Upper lobe of left lung (tissue), 6 donors: ENCODE measurements around the gene TET3. TPM values are rescaled to one million over a fixed set of nuclear protein-coding genes. Genes with fewer than 3 reads are reported as not detected.

Experiments
- ATAC-seq, 2 donors: fragments of 200-7000 bp; cut with Tn5 transposase; one replicate each; pipeline ENCODE4 v1.9.1; 2022; ENCODE audit warnings: mild to moderate bottlenecking in 2 of 2, moderate library complexity in 2 of 2; ENCODE audit not compliant: low FRiP score in 2 of 2
- DNase-seq, 2 donors: peaks; one replicate each; pipeline ENCODE4 v3.0.0-alpha.2; 2019 to 2020
- H3K27ac ChIP-seq, 4 donors: fragments of 200-600 bp; sonication (generic); one replicate each; pipeline ENCODE4 v1.5.1; 2016 to 2019
- H3K27me3 ChIP-seq, 4 donors: fragments of 200-600 bp; sonication (generic); one replicate each; pipeline ENCODE4 v1.5.1; 2017 to 2019
- H3K36me3 ChIP-seq, 4 donors: fragments of 200-600 bp; sonication (generic); one replicate each; pipeline ENCODE4 v1.5.1; 2016 to 2019
- H3K4me1 ChIP-seq, 4 donors: fragments of 200-600 bp; sonication (generic); one replicate each; pipeline ENCODE4 v1.5.1; 2018 to 2019
- H3K4me3 ChIP-seq, 4 donors: fragments of 200-600 bp; sonication (generic); one replicate each; pipeline ENCODE4 v1.5.1; 2017 to 2019; ENCODE audit warnings: mild to moderate bottlenecking in 2 of 4, moderate library complexity in 1 of 4
- H3K9me3 ChIP-seq, 4 donors: fragments of 200-600 bp; sonication (generic); one replicate each; pipeline ENCODE4 v1.5.1; 2018 to 2019
- CTCF ChIP-seq, 6 experiments: fragments of 450-650 bp in 4 of 6; fragments of 200-600 bp in 2 of 6; sonication (generic) in 2 of 6; IDR thresholded peaks; one replicate each; pipeline ENCODE4 v1.5.1; 2016 to 2019; ENCODE audit warnings: antibody characterized with exemption in 6 of 6
- EP300 ChIP-seq, 4 donors: sonication (generic); formaldehyde crosslinking; IDR thresholded peaks; one replicate each; pipeline ENCODE4 v1.5.1; 2017; ENCODE audit warnings: antibody characterized with exemption in 4 of 4, control low read depth in 2 of 4
- POLR2A ChIP-seq, 4 donors: fragments of 450-650 bp; IDR thresholded peaks; one replicate each; pipeline ENCODE4 v1.5.1; 2016 to 2017; ENCODE audit warnings: antibody characterized with exemption in 4 of 4, mild to moderate bottlenecking in 2 of 4
- POLR2AphosphoS5 ChIP-seq, 2 donors: sonication (generic); formaldehyde crosslinking; IDR thresholded peaks; one replicate each; pipeline ENCODE4 v1.5.1; 2017; ENCODE audit warnings: antibody characterized with exemption in 2 of 2
- WGBS, 2 donors: methylation state at CpG; one replicate each; pipeline ENCODE4 v1.1.5; 2017 to 2018; 5-methylcytosine and 5-hydroxymethylcytosine counted together
- total RNA-seq, 6 donors: library from RNA; depleted of rRNA in 4 of 6; stranded (reverse); fragments of >200 nt in 4 of 6; gene quantifications; one replicate each; pipeline versions ENCODE4 v1.1.0 to v1.2.1, GENCODE V29; 2016 to 2021
- donor health status: DM: no; HTN: no; CAD: no; lungs with moderate emphysema.
- donor health status: DM: no; HTN: yes; CAD: no; lungs with severe emphysema.

The TET3 gene
- total RNA-seq, 6 donors from 2014 or later = 17.3 to 53.4 (median 23.6) TPM

GRCh38 chr2:73980566-73980965 is 4.1 kb upstream of the TET3 start:
- WGBS, 2 donors = 56 to 57% methylated on average over 2 of the region's 2 CpGs
- H3K27ac ChIP-seq = peak overlapping the region in 2 of 4 donors; percentile 68 to 95
- no peaks in the 10 kb centered on the region for H3K27me3 ChIP-seq
- H3K4me1 ChIP-seq = peaks cover 49 to 58% (median 53%) of the 10 kb centered on the region in 4 donors
- no peak for ATAC-seq
- no peak for DNase-seq
- no peaks in the 10 kb centered on the region for H3K36me3 ChIP-seq
- H3K9me3 ChIP-seq = no peaks in the 10 kb centered on the region
- TF ChIP-seq POLR2AphosphoS5 (IDR thresholded peaks at IDR 0.05) (no peak), CTCF (IDR thresholded peaks at IDR 0.05) (no peak), EP300 (IDR thresholded peaks at IDR 0.05) (no peak), POLR2A (IDR thresholded peaks at IDR 0.05) (no peak)
- peak overlapping the region in 3 of 4 donors; percentile 34 to 44 (median 41) for H3K4me3 ChIP-seq

GRCh38 chr2:73981081-73982001 is 3.4 kb upstream of the TET3 start:
- H3K36me3 ChIP-seq = no peaks in the 10 kb centered on the region
- no peaks in the 10 kb centered on the region for H3K27me3 ChIP-seq
- H3K4me1 ChIP-seq = peaks cover 56 to 65% (median 57%) of the 10 kb centered on the region in 4 donors
- no peaks in the 10 kb centered on the region for H3K9me3 ChIP-seq
- DNase-seq (peak; percentile 69 to 90), ATAC-seq (peak; percentile 23 to 52)
- TF ChIP-seq EP300 (IDR thresholded peaks at IDR 0.05) (no peak), POLR2AphosphoS5 (IDR thresholded peaks at IDR 0.05) (no peak), POLR2A (IDR thresholded peaks at IDR 0.05) (no peak), CTCF (IDR thresholded peaks at IDR 0.05) (no peak)
- peak overlapping the region; percentile 68 to 96 (median 92) for H3K27ac ChIP-seq
- WGBS, 2 donors = 4 to 17% methylated on average over 10 to 31 of the region's 31 CpGs
- peak overlapping the region in 3 of 4 donors; percentile 34 to 44 (median 41) for H3K4me3 ChIP-seq

- no peaks in the 10 kb centered on the region for H3K9me3 ChIP-seq
- peak overlapping the region; percentile 90 to 96 (median 93) for H3K27ac ChIP-seq
- TF ChIP-seq POLR2AphosphoS5 (IDR thresholded peaks at IDR 0.05) (peak in 1 of 2 donors; percentile 13), EP300 (IDR thresholded peaks at IDR 0.05) (no peak), CTCF (IDR thresholded peaks at IDR 0.05) (no peak), POLR2A (IDR thresholded peaks at IDR 0.05) (no peak)
- H3K4me1 ChIP-seq = peaks cover 64 to 74% (median 66%) of the 10 kb centered on the region in 4 donors
- H3K36me3 ChIP-seq = no peaks in the 10 kb centered on the region
- DNase-seq (peak in 1 of 2 donors; percentile 56), ATAC-seq (peak in 1 of 2 donors; percentile 58)
- WGBS, 2 donors = 59 to 66% methylated on average over 7 of the region's 7 CpGs
- peak overlapping the region in 1 of 4 donors; percentile 44 for H3K4me3 ChIP-seq
- no peaks in the 10 kb centered on the region for H3K27me3 ChIP-seq
Measured at GRCh38 chr2:73982140-73982617, 2.5 kb upstream of the TET3 start.

GRCh38 chr2:73983322-73984202 is 1.1 kb upstream of the TET3 start:
- WGBS, 2 donors = 27 to 28% methylated on average over 25 to 26 of the region's 35 CpGs
- H3K9me3 ChIP-seq = no peaks in the 10 kb centered on the region
- no peaks in the 10 kb centered on the region for H3K36me3 ChIP-seq
- no peaks in the 10 kb centered on the region for H3K27me3 ChIP-seq
- peaks cover 76 to 87% (median 79%) of the 10 kb centered on the region in 4 donors for H3K4me1 ChIP-seq
- peak overlapping the region; percentile 90 to 96 (median 93) for H3K27ac ChIP-seq
- peak; percentile 65 to 82 for TF ChIP-seq POLR2AphosphoS5 (IDR thresholded peaks at IDR 0.05)
- peak in 3 of 4 donors; percentile 14 to 59 (median 29) for TF ChIP-seq POLR2A (IDR thresholded peaks at IDR 0.05)
- peak in 1 of 6 experiments; percentile 6 for TF ChIP-seq CTCF (IDR thresholded peaks at IDR 0.05)
- TF ChIP-seq EP300 (IDR thresholded peaks at IDR 0.05) = peak in 2 of 4 donors; percentile 50 to 67
- DNase-seq (peak; percentile 91 to 95), ATAC-seq (peak; percentile 32 to 91)
- H3K4me3 ChIP-seq = peak overlapping the region in 3 of 4 donors; percentile 63 to 77 (median 68)
